MG63 (cell line): ENCODE results near the gene COPS8. TPM values are rescaled to one million over a fixed set of nuclear protein-coding genes. Genes with fewer than 3 reads are reported as not detected.

Source experiments
- DNase-seq: peaks from one replicate; pipeline ENCODE4 v3.0.0-alpha.2; 2020
- H3K27me3 ChIP-seq: fragments of 250-450 bp; sonication (Bioruptor Pico); 2 replicates; pipeline ENCODE4 v1.5.1; 2020; ENCODE audit warnings: mild to moderate bottlenecking, moderate library complexity
- H3K36me3 ChIP-seq: fragments of 250-450 bp; sonication (Bioruptor Pico); 2 replicates; pipeline ENCODE4 v1.5.1; 2020; ENCODE audit warnings: mild to moderate bottlenecking, moderate library complexity
- H3K4me3 ChIP-seq: fragments of 250-450 bp; sonication (Bioruptor Pico); 2 replicates; pipeline ENCODE4 v1.5.1; 2020; ENCODE audit warnings: mild to moderate bottlenecking, moderate library complexity
- H3K9me3 ChIP-seq: fragments of 250-450 bp; sonication (Bioruptor Pico); 2 replicates; pipeline ENCODE4 v1.5.1; 2020; ENCODE audit warnings: mild to moderate bottlenecking, moderate library complexity
- total RNA-seq: library from RNA; depleted of rRNA; stranded (reverse); fragments of >200 nt; shearing (Covaris generic); gene quantifications from 2 replicates; pipeline ENCODE4 v1.2.3, GENCODE V29; 2014; ENCODE audit warnings: low replicate concordance

The COPS8 gene
- total RNA-seq, 1 experiment from 2014 or later = 111 TPM

GRCh38 chr2:237118561-237119155, 33.0 kb downstream of the COPS8 start:
- Histone ChIP-seq H3K27me3 (no peaks in the 10 kb centered on the region), H3K4me3 (no peak overlapping the region), H3K36me3 (no peaks in the 10 kb centered on the region), H3K9me3 (no peaks in the 10 kb centered on the region)
- no peak for DNase-seq

GRCh38 chr2:237120916-237121315, 35.2 kb downstream of the COPS8 start:
- Histone ChIP-seq H3K36me3 (no peaks in the 10 kb centered on the region), H3K9me3 (no peaks in the 10 kb centered on the region), H3K4me3 (no peak overlapping the region), H3K27me3 (no peaks in the 10 kb centered on the region)
- DNase-seq = no peak

- Histone ChIP-seq H3K27me3 (no peaks in the 10 kb centered on the region), H3K36me3 (no peaks in the 10 kb centered on the region), H3K9me3 (no peaks in the 10 kb centered on the region), H3K4me3 (no peak overlapping the region)
- no peak for DNase-seq
These were observed 35.6 kb downstream of the COPS8 start for GRCh38 chr2:237121321-237121720.

- Histone ChIP-seq H3K9me3 (no peaks in the 10 kb centered on the region), H3K27me3 (no peaks in the 10 kb centered on the region), H3K36me3 (no peaks in the 10 kb centered on the region), H3K4me3 (no peak overlapping the region)
- peak; percentile 86 for DNase-seq
These were observed 36.6 kb downstream of the COPS8 start for GRCh38 chr2:237122214-237122666.

GRCh38 chr2:237124820-237125219, 39.1 kb downstream of the COPS8 start:
- Histone ChIP-seq H3K36me3 (no peaks in the 10 kb centered on the region), H3K27me3 (no peaks in the 10 kb centered on the region), H3K9me3 (no peaks in the 10 kb centered on the region), H3K4me3 (no peak overlapping the region)
- no peak for DNase-seq

GRCh38 chr2:237125967-237126366, 40.3 kb downstream of the COPS8 start:
- H3K4me3 ChIP-seq = no peak overlapping the region
- H3K9me3 ChIP-seq = no peaks in the 10 kb centered on the region
- no peaks in the 10 kb centered on the region for H3K27me3 ChIP-seq
- H3K36me3 ChIP-seq = no peaks in the 10 kb centered on the region
- no peak for DNase-seq

GRCh38 chr2:237126519-237127174, 41.0 kb downstream of the COPS8 start:
- H3K4me3 ChIP-seq = no peak overlapping the region
- H3K9me3 ChIP-seq = no peaks in the 10 kb centered on the region
- DNase-seq = no peak
- no peaks in the 10 kb centered on the region for H3K36me3 ChIP-seq
- H3K27me3 ChIP-seq = no peaks in the 10 kb centered on the region

- DNase-seq = peak; percentile 98
- Histone ChIP-seq H3K4me3 (no peak overlapping the region), H3K27me3 (no peaks in the 10 kb centered on the region), H3K36me3 (no peaks in the 10 kb centered on the region), H3K9me3 (no peaks in the 10 kb centered on the region)
These were observed 42.5 kb downstream of the COPS8 start for GRCh38 chr2:237128026-237128703.

- Histone ChIP-seq H3K4me3 (no peak overlapping the region), H3K9me3 (peaks cover 2% of the 10 kb centered on the region; the same call in 1 of the 2 replicates), H3K27me3 (no peaks in the 10 kb centered on the region), H3K36me3 (no peaks in the 10 kb centered on the region)
- no peak for DNase-seq
These were observed 43.3 kb downstream of the COPS8 start for GRCh38 chr2:237128845-237129592.

- H3K9me3 ChIP-seq = peaks cover 2% of the 10 kb centered on the region; the same call in 1 of the 2 replicates
- H3K4me3 ChIP-seq = no peak overlapping the region
- no peaks in the 10 kb centered on the region for H3K27me3 ChIP-seq
- no peak for DNase-seq
- H3K36me3 ChIP-seq = no peaks in the 10 kb centered on the region
These were observed 44.1 kb downstream of the COPS8 start for GRCh38 chr2:237129625-237130263.

- Histone ChIP-seq H3K4me3 (no peak overlapping the region), H3K36me3 (no peaks in the 10 kb centered on the region), H3K27me3 (no peaks in the 10 kb centered on the region), H3K9me3 (peaks cover 2% of the 10 kb centered on the region; the same call in 1 of the 2 replicates)
- DNase-seq = no peak
These were observed 45.1 kb downstream of the COPS8 start for GRCh38 chr2:237130562-237131421.

- H3K9me3 ChIP-seq = peaks cover 2% of the 10 kb centered on the region; the same call in 1 of the 2 replicates
- H3K36me3 ChIP-seq = no peaks in the 10 kb centered on the region
- no peaks in the 10 kb centered on the region for H3K27me3 ChIP-seq
- no peak overlapping the region for H3K4me3 ChIP-seq
- no peak for DNase-seq
These were observed 46.3 kb downstream of the COPS8 start for GRCh38 chr2:237131749-237132533.

- no peak overlapping the region for H3K4me3 ChIP-seq
- peaks cover 2% of the 10 kb centered on the region; the same call in 1 of the 2 replicates for H3K9me3 ChIP-seq
- H3K36me3 ChIP-seq = no peaks in the 10 kb centered on the region
- no peaks in the 10 kb centered on the region for H3K27me3 ChIP-seq
- DNase-seq = no peak
These were observed 47.1 kb downstream of the COPS8 start for GRCh38 chr2:237132799-237133198.

GRCh38 chr2:237134321-237135230, 48.9 kb downstream of the COPS8 start:
- H3K27me3 ChIP-seq = no peaks in the 10 kb centered on the region
- H3K4me3 ChIP-seq = no peak overlapping the region
- H3K36me3 ChIP-seq = no peaks in the 10 kb centered on the region
- no peak for DNase-seq
- peaks cover 2% of the 10 kb centered on the region; the same call in 1 of the 2 replicates for H3K9me3 ChIP-seq
